H9 (cell line): ENCODE results near the gene SPRN. TPM values are rescaled to one million over a fixed set of nuclear protein-coding genes. Genes with fewer than 3 reads are reported as not detected.

Experiments used
- DNase-seq: peaks from one replicate; pipeline ENCODE4 v3.0.0-alpha.2; 2017
- H2AFZ ChIP-seq: one replicate; pipeline ENCODE4 v1.6.1; 2013; ENCODE audit warnings: mild to moderate bottlenecking, low read length, control low read depth, moderate library complexity
- H2AK5ac ChIP-seq: 2 replicates; pipeline ENCODE4 v1.6.1; 2013; ENCODE audit warnings: low read length, control low read depth, mixed read lengths; ENCODE audit not compliant: insufficient read length
- H2BK120ac ChIP-seq: one replicate; pipeline ENCODE4 v1.6.1; 2013; ENCODE audit warnings: low read depth, mild to moderate bottlenecking, low read length, control low read depth, inconsistent platforms; ENCODE audit not compliant: poor library complexity, severe bottlenecking
- H2BK12ac ChIP-seq: 2 replicates; pipeline ENCODE4 v1.6.1; 2013; ENCODE audit warnings: low read length, control low read depth, mixed read lengths, low read depth; ENCODE audit not compliant: insufficient read length
- H2BK15ac ChIP-seq: 2 replicates; pipeline ENCODE4 v1.6.1; 2013; ENCODE audit warnings: low read depth, low read length, control low read depth
- H2BK20ac ChIP-seq: one replicate; pipeline ENCODE4 v1.6.1; 2013; ENCODE audit warnings: low read depth, mild to moderate bottlenecking, low read length, control low read depth, inconsistent platforms; ENCODE audit not compliant: poor library complexity, severe bottlenecking
- H2BK5ac ChIP-seq: 2 replicates; pipeline ENCODE4 v1.6.1; 2013; ENCODE audit warnings: low read length, control low read depth, mixed read lengths; ENCODE audit not compliant: insufficient read length
- H3K14ac ChIP-seq: 2 replicates; pipeline ENCODE4 v1.6.1; 2013; ENCODE audit warnings: low read length, control low read depth; ENCODE audit not compliant: insufficient read depth
- H3K18ac ChIP-seq: 2 replicates; pipeline ENCODE4 v1.6.1; 2013; ENCODE audit warnings: low read depth, mild to moderate bottlenecking, mixed read lengths, low read length, control low read depth; ENCODE audit not compliant: insufficient read length
- H3K23ac ChIP-seq: 2 replicates; pipeline ENCODE4 v1.6.1; 2013; ENCODE audit warnings: low read length, control low read depth, mixed read lengths, low read depth; ENCODE audit not compliant: insufficient read length
- H3K23me2 ChIP-seq: 2 replicates; pipeline ENCODE4 v1.6.1; 2013; ENCODE audit warnings: low read depth, mild to moderate bottlenecking, mixed read lengths, low read length, control low read depth; ENCODE audit not compliant: insufficient read length, poor library complexity, severe bottlenecking
- H3K27ac ChIP-seq: 2 replicates; pipeline ENCODE4 v1.5.1; 2013; ENCODE audit warnings: low read length, control low read depth, mixed read lengths, low read depth; ENCODE audit not compliant: insufficient read length
- H3K27me3 ChIP-seq: 2 replicates; pipeline ENCODE4 v1.6.1; 2013; ENCODE audit warnings: low read length, control low read depth, inconsistent platforms; ENCODE audit not compliant: insufficient read depth
- H3K4ac ChIP-seq: 2 replicates; pipeline ENCODE4 v1.6.1; 2013; ENCODE audit warnings: low read depth, mild to moderate bottlenecking, control low read depth, inconsistent platforms, low read length, moderate library complexity
- H3K4me1 ChIP-seq: 2 replicates; pipeline ENCODE4 v1.6.1; 2013; ENCODE audit warnings: low read length, control low read depth, inconsistent platforms; ENCODE audit not compliant: insufficient read depth
- H3K4me2 ChIP-seq: 2 replicates; pipeline ENCODE4 v1.6.1; 2013; ENCODE audit warnings: low read length, control low read depth, mixed read lengths; ENCODE audit not compliant: insufficient read length, insufficient read depth
- H3K56ac ChIP-seq: 2 replicates; pipeline ENCODE4 v1.6.1; 2013; ENCODE audit warnings: low read depth, mild to moderate bottlenecking, mixed read lengths, low read length, control low read depth; ENCODE audit not compliant: insufficient read length
- H3K79me1 ChIP-seq: 2 replicates; pipeline ENCODE4 v1.6.1; 2013; ENCODE audit warnings: low read depth, mild to moderate bottlenecking, moderate library complexity, low read length, control low read depth, inconsistent platforms; ENCODE audit not compliant: insufficient read depth, poor library complexity, severe bottlenecking
- H3K79me2 ChIP-seq: 2 replicates; pipeline ENCODE4 v1.6.1; 2013; ENCODE audit warnings: low read length, control low read depth, inconsistent platforms; ENCODE audit not compliant: insufficient read depth
- H3K9ac ChIP-seq: 2 replicates; pipeline ENCODE4 v1.6.1; 2013; ENCODE audit warnings: low read length, control low read depth, mixed read lengths; ENCODE audit not compliant: insufficient read length; ENCODE audit errors: extremely low read depth
- H3K9me3 ChIP-seq: one replicate; pipeline ENCODE4 v1.6.1; 2013; ENCODE audit warnings: low read depth, low read length, inconsistent platforms; ENCODE audit not compliant: control insufficient read depth
- H3T11ph ChIP-seq: one replicate; pipeline ENCODE4 v1.6.1; 2013; ENCODE audit warnings: mild to moderate bottlenecking, low read length, control low read depth, inconsistent platforms
- H4K20me1 ChIP-seq: one replicate; pipeline ENCODE4 v1.6.1; 2013; ENCODE audit not compliant: control insufficient read depth, insufficient read length, insufficient read depth
- H4K5ac ChIP-seq: 2 replicates; pipeline ENCODE4 v1.6.1; 2013; ENCODE audit warnings: low read depth, mild to moderate bottlenecking, mixed read lengths, low read length, control low read depth; ENCODE audit not compliant: insufficient read length
- H4K8ac ChIP-seq: replicated peaks from 2 replicates; pipeline ENCODE4 v1.6.1; 2013; ENCODE audit warnings: low read length, control low read depth, mixed read lengths, low read depth; ENCODE audit not compliant: insufficient read length
- H4K91ac ChIP-seq: 2 replicates; pipeline ENCODE4 v1.6.1; 2013; ENCODE audit warnings: low read depth, mild to moderate bottlenecking, moderate library complexity, mixed read lengths, low read length, control low read depth; ENCODE audit not compliant: insufficient read length
- H3K27ac Mint-ChIP-seq, 3 experiments: 2 replicates in 2 of 3; 3 replicates in 1 of 3; pipeline ENCODE4 v1.8.0; 2020 to 2021; ENCODE audit warnings: mixed read lengths in 3 of 3, mild to moderate bottlenecking in 1 of 3, moderate library complexity in 1 of 3
- H3K27me3 Mint-ChIP-seq: 2 replicates; pipeline ENCODE4 v1.8.0; 2021; ENCODE audit warnings: low read depth, mild to moderate bottlenecking, moderate library complexity, mixed read lengths
- H3K36me3 Mint-ChIP-seq, 3 experiments: 2 replicates in 2 of 3; 3 replicates in 1 of 3; pipeline ENCODE4 v1.8.0; 2020 to 2021; ENCODE audit warnings: low read depth in 3 of 3, mixed read lengths in 3 of 3; ENCODE audit not compliant: insufficient read depth in 1 of 3
- H3K4me1 Mint-ChIP-seq, 2 experiments: 2 replicates each; pipeline ENCODE4 v1.8.0; 2020; ENCODE audit warnings: mixed read lengths in 2 of 2
- H3K4me3 Mint-ChIP-seq, 2 experiments: 2 replicates in 1 of 2; 3 replicates in 1 of 2; pipeline ENCODE4 v1.8.0; 2020 to 2021; ENCODE audit warnings: mild to moderate bottlenecking in 2 of 2, mixed read lengths in 2 of 2, moderate library complexity in 1 of 2
- H3K9me3 Mint-ChIP-seq, 2 experiments: 2 replicates in 1 of 2; 3 replicates in 1 of 2; pipeline ENCODE4 v1.8.0; 2020; ENCODE audit warnings: mild to moderate bottlenecking in 2 of 2, mixed read lengths in 2 of 2, moderate library complexity in 1 of 2
- WGBS: extraction: QIAGEN DNeasy Blood & Tissue Kit; methylation state at CpG from one replicate; pipeline ENCODE4 v1.1.7; 2013; ENCODE audit warnings: missing lambda C conversion rate, low lambda C conversion rate, mixed read lengths; ENCODE audit not compliant: insufficient read length; ENCODE audit errors: extremely low coverage; 5-methylcytosine and 5-hydroxymethylcytosine counted together
- total RNA-seq: library from RNA; stranded (reverse); gene quantifications from 2 replicates; pipeline ENCODE4 v1.2.1, GENCODE V29; 2021
- TF ChIP-seq, protein P1 (sequence below): fragments of 200-600 bp; sonication (generic); conservative IDR thresholded peaks from 3 replicates; pipeline ENCODE4 v1.8.0; 2021; ENCODE audit warnings: antibody characterized with exemption, mild to moderate bottlenecking

Gene SPRN
- total RNA-seq, 1 experiment from 2014 or later = 0.42 TPM

- Histone ChIP-seq H3K79me2 (no peaks in the 10 kb centered on the region), H3K4ac (no peak overlapping the region)
- peaks cover 86 to 91% of the 10 kb centered on the region in 2 experiments for H3K9me3 Mint-ChIP-seq
Measured at GRCh38 chr10:133465950-133466474, 41.6 kb upstream of the SPRN start.

More at GRCh38 chr10:133465950-133466474, 41.6 kb upstream of the SPRN start:
- no peak overlapping the region for H3K4me2 ChIP-seq
- no peak overlapping the region for H2AK5ac ChIP-seq
- TF ChIP-seq, protein P1, sequence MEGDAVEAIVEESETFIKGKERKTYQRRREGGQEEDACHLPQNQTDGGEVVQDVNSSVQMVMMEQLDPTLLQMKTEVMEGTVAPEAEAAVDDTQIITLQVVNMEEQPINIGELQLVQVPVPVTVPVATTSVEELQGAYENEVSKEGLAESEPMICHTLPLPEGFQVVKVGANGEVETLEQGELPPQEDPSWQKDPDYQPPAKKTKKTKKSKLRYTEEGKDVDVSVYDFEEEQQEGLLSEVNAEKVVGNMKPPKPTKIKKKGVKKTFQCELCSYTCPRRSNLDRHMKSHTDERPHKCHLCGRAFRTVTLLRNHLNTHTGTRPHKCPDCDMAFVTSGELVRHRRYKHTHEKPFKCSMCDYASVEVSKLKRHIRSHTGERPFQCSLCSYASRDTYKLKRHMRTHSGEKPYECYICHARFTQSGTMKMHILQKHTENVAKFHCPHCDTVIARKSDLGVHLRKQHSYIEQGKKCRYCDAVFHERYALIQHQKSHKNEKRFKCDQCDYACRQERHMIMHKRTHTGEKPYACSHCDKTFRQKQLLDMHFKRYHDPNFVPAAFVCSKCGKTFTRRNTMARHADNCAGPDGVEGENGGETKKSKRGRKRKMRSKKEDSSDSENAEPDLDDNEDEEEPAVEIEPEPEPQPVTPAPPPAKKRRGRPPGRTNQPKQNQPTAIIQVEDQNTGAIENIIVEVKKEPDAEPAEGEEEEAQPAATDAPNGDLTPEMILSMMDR = no peak
- H2BK20ac ChIP-seq = no peak overlapping the region
- no peak overlapping the region for H3K14ac ChIP-seq
- no peak overlapping the region for H2BK5ac ChIP-seq
- Mint-ChIP-seq H3K4me3 (no peak overlapping the region), H3K4me1 (no peaks in the 10 kb centered on the region), H3K36me3 (peaks cover 9 to 28% (median 18%) of the 10 kb centered on the region in 3 experiments; a peak in 6 of 7 replicates), H3K27me3 (peaks cover 4% of the 10 kb centered on the region), H3K27ac (no peak overlapping the region)
- no peak overlapping the region for H3K56ac ChIP-seq
- no peak overlapping the region for H2BK12ac ChIP-seq
- H2BK15ac ChIP-seq = no peak overlapping the region
- no peak for DNase-seq
- no peak overlapping the region for H4K5ac ChIP-seq
- H3K23ac ChIP-seq = no peak overlapping the region
- H3K18ac ChIP-seq = no peak overlapping the region
- no peak overlapping the region for H3K9ac ChIP-seq
- H3K79me1 ChIP-seq = no peaks in the 10 kb centered on the region
- no peaks in the 10 kb centered on the region for H4K20me1 ChIP-seq
- no peak overlapping the region for H4K91ac ChIP-seq
- H3K9me3 ChIP-seq = peaks cover 78% of the 10 kb centered on the region
- no peak overlapping the region for H3K27ac ChIP-seq
- no peak overlapping the region for H4K8ac ChIP-seq
- WGBS = no CpG with 5 or more reads among the region's 7 CpGs
- no peaks in the 10 kb centered on the region for H3K27me3 ChIP-seq
- H3T11ph ChIP-seq = no peak overlapping the region
- H3K23me2 ChIP-seq = no peaks in the 10 kb centered on the region
- no peaks in the 10 kb centered on the region for H3K4me1 ChIP-seq
- no peak overlapping the region for H2AFZ ChIP-seq
- H2BK120ac ChIP-seq = no peak overlapping the region
